SU-DHL-6 (cell line): ENCODE measurements around the gene ADAMTS14.

ENCODE experiments used
- CTCF ChIP-seq: fragments of 200-600 bp; sonication (generic); IDR thresholded peaks from one replicate; pipeline ENCODE4 v1.5.1; 2017; ENCODE audit warnings: antibody characterized with exemption, mild to moderate bottlenecking, low read length, moderate library complexity; ENCODE audit not compliant: insufficient read depth, poor library complexity, severe bottlenecking
- EZH2phosphoT487 ChIP-seq: fragments of 200-600 bp; sonication (generic), shearing (Covaris generic); conservative IDR thresholded peaks from 2 replicates; pipeline ENCODE4 v1.6.1; 2018; ENCODE audit warnings: mild to moderate bottlenecking, antibody characterized with exemption, low read length, moderate library complexity, mixed read lengths

DNA sequence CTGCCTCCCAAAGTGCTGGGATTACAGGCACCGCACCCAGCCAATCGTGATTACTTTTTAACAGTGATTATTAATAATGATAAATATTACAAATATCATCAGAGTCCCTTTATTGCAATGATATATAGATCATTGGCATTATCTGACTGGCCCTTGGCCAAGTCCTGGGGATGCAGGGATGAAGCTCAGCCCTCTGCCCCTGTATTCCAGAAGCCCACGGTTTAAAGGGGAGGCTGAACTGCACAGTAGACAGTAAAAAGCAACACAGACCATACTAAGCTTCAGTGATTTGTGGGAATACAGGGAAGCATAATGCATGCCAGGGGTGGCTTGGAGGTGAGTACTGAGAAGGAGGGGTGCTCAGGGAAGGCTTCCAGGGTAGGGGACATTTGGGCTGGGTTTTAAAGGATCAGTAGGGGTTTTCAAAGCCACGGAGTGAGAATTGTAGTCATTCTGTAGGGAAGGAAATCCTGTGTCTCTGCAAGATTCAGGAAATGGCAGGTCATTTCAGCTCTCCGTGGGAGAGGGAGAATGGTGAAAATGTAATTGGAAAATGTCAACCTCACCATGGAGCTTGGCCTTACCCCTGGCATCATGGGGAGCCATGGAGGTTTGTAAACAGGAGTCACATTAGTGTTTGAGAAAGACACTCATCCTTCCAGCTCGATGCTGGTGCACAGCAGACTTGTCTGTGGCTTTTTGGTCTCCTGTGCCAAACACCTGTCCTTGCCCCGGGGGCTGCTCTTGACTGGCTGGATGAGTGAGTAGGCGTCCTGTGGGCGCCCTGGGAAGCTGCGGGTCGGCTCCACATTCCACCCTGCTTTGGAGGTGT lies 8.8 kb downstream of the ADAMTS14 start:
- TF ChIP-seq CTCF (no peak), EZH2phosphoT487 (no peak)
